Neural cell (in vitro differentiated cells): Measurements from ENCODE around the gene MPHOSPH9. TPM values are rescaled to one million over a fixed set of nuclear protein-coding genes. Genes with fewer than 3 reads are reported as not detected.

Experiments used
- H2AFZ ChIP-seq: fragments of 200-600, 300-800 bp; sonication (generic), shearing (Covaris generic); 2 replicates; pipeline ENCODE4 v1.6.0; 2014; ENCODE audit warnings: low read depth, mild to moderate bottlenecking, antibody characterized with exemption, low read length, moderate library complexity
- H3F3A ChIP-seq: fragments of 200-600 bp; shearing (Covaris generic); 2 replicates; pipeline ENCODE4 v1.6.1; 2016; ENCODE audit warnings: mild to moderate bottlenecking, moderate library complexity, mixed read lengths, antibody characterized with exemption, low read length; ENCODE audit not compliant: insufficient read depth, poor library complexity, severe bottlenecking
- H3K27ac ChIP-seq: fragments of 200-600, 300-800 bp; sonication (generic), shearing (Covaris generic); 2 replicates; pipeline ENCODE4 v1.5.1; 2014; ENCODE audit warnings: mild to moderate bottlenecking, low read length, moderate library complexity
- H3K27me3 ChIP-seq: fragments of 300-800, 200-600 bp; sonication (generic), shearing (Covaris generic); 2 replicates; pipeline ENCODE4 v1.6.0; 2014; ENCODE audit warnings: mild to moderate bottlenecking, low read depth, low read length, moderate library complexity; ENCODE audit not compliant: insufficient read depth
- H3K36me3 ChIP-seq: fragments of 300-800, 200-600 bp; sonication (generic), shearing (Covaris generic); 2 replicates; pipeline ENCODE4 v1.5.1; 2014; ENCODE audit warnings: mild to moderate bottlenecking, antibody characterized with exemption, low read length, moderate library complexity; ENCODE audit not compliant: insufficient read depth
- H3K4me2 ChIP-seq: fragments of 300-800, 200-600 bp; sonication (generic), shearing (Covaris generic); 2 replicates; pipeline ENCODE4 v1.6.0; 2014; ENCODE audit warnings: mild to moderate bottlenecking, low read length
- H3K4me3 ChIP-seq: fragments of 300-800, 200-600 bp; sonication (generic), shearing (Covaris generic); 2 replicates; pipeline ENCODE4 v1.5.1; 2014; ENCODE audit warnings: mild to moderate bottlenecking, low read length, moderate library complexity
- H3K79me2 ChIP-seq: fragments of 200-600 bp; shearing (Covaris generic); replicated peaks from 2 replicates; pipeline ENCODE4 v1.6.0; 2014; ENCODE audit warnings: mild to moderate bottlenecking, low read length, moderate library complexity; ENCODE audit not compliant: insufficient read depth
- H3K9ac ChIP-seq: fragments of 300-800, 200-600 bp; sonication (generic), shearing (Covaris generic); 2 replicates; pipeline ENCODE4 v1.6.1; 2016; ENCODE audit warnings: mild to moderate bottlenecking, low read length, mixed read lengths
- H3K9me2 ChIP-seq: fragments of 200-600 bp; shearing (Covaris generic); 2 replicates; pipeline ENCODE4 v1.6.1; 2016; ENCODE audit warnings: mild to moderate bottlenecking, low read length, mixed read lengths; ENCODE audit not compliant: insufficient read depth
- H3K9me3 ChIP-seq: fragments of 200-600, 300-800 bp; sonication (generic), shearing (Covaris generic); 2 replicates; pipeline ENCODE4 v1.6.1; 2016; ENCODE audit warnings: mild to moderate bottlenecking, mixed run types, low read length, moderate library complexity, mixed read lengths
- H4K20me1 ChIP-seq: fragments of 200-600 bp; shearing (Covaris generic); 2 replicates; pipeline ENCODE4 v1.6.1; 2016; ENCODE audit warnings: mild to moderate bottlenecking, mixed run types; ENCODE audit not compliant: insufficient read depth
- CTCF ChIP-seq: fragments of 450-650 bp; IDR thresholded peaks from 2 replicates; pipeline ENCODE4 v1.5.1; 2014; ENCODE audit warnings: antibody characterized with exemption, mild to moderate bottlenecking, moderate library complexity; ENCODE audit not compliant: poor library complexity, severe bottlenecking
- EP300 ChIP-seq: fragments of 450-650 bp; conservative IDR thresholded peaks from 2 replicates; pipeline ENCODE4 v1.6.1; 2014; ENCODE audit warnings: antibody characterized with exemption, mild to moderate bottlenecking, moderate library complexity; ENCODE audit not compliant: poor library complexity, severe bottlenecking
- EZH2 ChIP-seq: fragments of 200-600, 300-800 bp; shearing (Covaris generic), sonication (generic); IDR thresholded peaks from 2 replicates; pipeline ENCODE4 v1.6.1; 2014; ENCODE audit warnings: antibody characterized with exemption, low read length, borderline replicate concordance, mild to moderate bottlenecking; ENCODE audit not compliant: insufficient read depth, poor library complexity, severe bottlenecking
- MXI1 ChIP-seq: fragments of 450-650 bp; conservative IDR thresholded peaks from 2 replicates; pipeline ENCODE4 v1.6.1; 2014; ENCODE audit warnings: antibody characterized with exemption, mild to moderate bottlenecking; ENCODE audit not compliant: poor library complexity, severe bottlenecking
- POLR2AphosphoS5 ChIP-seq: IDR thresholded peaks from 2 replicates; pipeline ENCODE4 v1.6.1; 2012
- RAD21 ChIP-seq: fragments of 450-650 bp; conservative IDR thresholded peaks from 2 replicates; pipeline ENCODE4 v1.6.1; 2014; ENCODE audit warnings: antibody characterized with exemption, mild to moderate bottlenecking, moderate library complexity
- REST ChIP-seq: IDR thresholded peaks from 2 replicates; pipeline ENCODE4 v1.6.1; 2012; ENCODE audit warnings: borderline replicate concordance
- SMC3 ChIP-seq: fragments of 450-650 bp; conservative IDR thresholded peaks from 2 replicates; pipeline ENCODE4 v1.6.1; 2014; ENCODE audit warnings: antibody characterized with exemption, mild to moderate bottlenecking, moderate library complexity; ENCODE audit not compliant: poor library complexity
- TAF1 ChIP-seq: IDR thresholded peaks from 2 replicates; pipeline ENCODE4 v1.6.1; 2012; ENCODE audit warnings: low read depth
- polyA plus RNA-seq: library from polyadenylated mRNA; depleted of rRNA; stranded (reverse); fragments of >200 nt; gene quantifications from 2 replicates; pipeline ENCODE4 v1.2.3, GENCODE V29; 2014

Gene MPHOSPH9
- polyA plus RNA-seq, 1 donor from 2014 or later, result 59.1 TPM

- Histone ChIP-seq H2AFZ (no peak overlapping the region), H3K4me2 (no peak overlapping the region), H3K79me2 (no peaks in the 10 kb centered on the region), H3K4me3 (no peak overlapping the region), H4K20me1 (no peaks in the 10 kb centered on the region), H3K27me3 (no peaks in the 10 kb centered on the region), H3K27ac (no peak overlapping the region), H3F3A (no peaks in the 10 kb centered on the region), H3K36me3 (no peaks in the 10 kb centered on the region), H3K9me3 (no peaks in the 10 kb centered on the region), H3K9ac (no peak overlapping the region), H3K9me2 (no peaks in the 10 kb centered on the region)
- TF ChIP-seq TAF1 (no peak), RAD21 (no peak), EP300 (no peak), POLR2AphosphoS5 (no peak), REST (no peak), MXI1 (no peak), CTCF (no peak), SMC3 (no peak), EZH2 (no peak)
Measured at GRCh38 chr12:123139926-123140675, 92.8 kb downstream of the MPHOSPH9 start.

- no peak overlapping the region for H3K4me2 ChIP-seq
Measured at GRCh38 chr12:123135688-123136087, 97.3 kb downstream of the MPHOSPH9 start.

More at GRCh38 chr12:123135688-123136087, 97.3 kb downstream of the MPHOSPH9 start:
- Histone ChIP-seq H4K20me1 (no peaks in the 10 kb centered on the region), H3K9me2 (no peaks in the 10 kb centered on the region), H3K9me3 (no peaks in the 10 kb centered on the region), H3K27me3 (no peaks in the 10 kb centered on the region), H3K36me3 (no peaks in the 10 kb centered on the region), H3K27ac (no peak overlapping the region), H3K9ac (no peak overlapping the region), H2AFZ (no peak overlapping the region), H3F3A (no peaks in the 10 kb centered on the region), H3K4me3 (no peak overlapping the region), H3K79me2 (no peaks in the 10 kb centered on the region)
- TF ChIP-seq RAD21 (no peak), MXI1 (no peak), EP300 (no peak), EZH2 (no peak), REST (no peak), TAF1 (no peak), POLR2AphosphoS5 (no peak), SMC3 (no peak), CTCF (no peak)
